GM19043 (cell line): ENCODE measurements around the gene OR13J1.
"Not testable (repeated sequence)": the region's sequence is repeated elsewhere in the genome, so short reads cannot be mapped to it uniquely, and the experiment has no call there.

Experiments
- ATAC-seq: cut with Tn5 transposase; IDR thresholded peaks from one replicate; pipeline ENCODE4 v1.9.1; 2021; ENCODE audit warnings: low read depth; ENCODE audit not compliant: unreplicated experiment

The OR13J1 gene, protein sequence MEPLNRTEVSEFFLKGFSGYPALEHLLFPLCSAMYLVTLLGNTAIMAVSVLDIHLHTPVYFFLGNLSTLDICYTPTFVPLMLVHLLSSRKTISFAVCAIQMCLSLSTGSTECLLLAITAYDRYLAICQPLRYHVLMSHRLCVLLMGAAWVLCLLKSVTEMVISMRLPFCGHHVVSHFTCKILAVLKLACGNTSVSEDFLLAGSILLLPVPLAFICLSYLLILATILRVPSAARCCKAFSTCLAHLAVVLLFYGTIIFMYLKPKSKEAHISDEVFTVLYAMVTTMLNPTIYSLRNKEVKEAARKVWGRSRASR

DNA sequence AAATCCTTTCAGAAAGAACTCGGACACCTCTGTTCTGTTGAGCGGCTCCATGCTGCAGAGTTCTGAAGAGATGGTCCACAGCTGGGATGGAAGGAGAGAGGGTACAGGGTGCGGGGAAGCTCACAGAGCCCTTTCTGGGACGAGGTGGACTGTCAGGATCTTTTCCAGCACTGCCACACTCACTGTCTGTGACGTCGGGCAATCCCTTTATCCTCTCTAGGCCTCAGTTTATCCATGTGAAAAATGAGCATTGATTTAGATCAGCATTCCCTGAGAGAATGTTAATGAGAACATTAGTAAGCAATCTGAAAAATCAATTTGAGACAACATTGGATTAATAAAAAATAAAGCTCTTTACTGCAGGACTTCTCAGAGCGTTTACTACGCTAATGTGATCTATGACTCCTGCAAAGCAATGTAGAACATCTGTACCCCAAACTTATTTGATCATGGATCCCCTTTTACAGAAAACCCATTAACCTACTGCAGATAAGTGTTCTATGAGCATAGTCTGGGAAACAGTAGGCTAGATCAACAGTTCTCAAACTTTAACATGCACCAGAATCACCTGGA, at the start of gene OR13J1:
OR13J1 (minus strand) TSS at position 51 of the 573 bp plus-strand sequence; CDS start at position 51, 0 bp downstream.
- ATAC-seq = no peak

DNA sequence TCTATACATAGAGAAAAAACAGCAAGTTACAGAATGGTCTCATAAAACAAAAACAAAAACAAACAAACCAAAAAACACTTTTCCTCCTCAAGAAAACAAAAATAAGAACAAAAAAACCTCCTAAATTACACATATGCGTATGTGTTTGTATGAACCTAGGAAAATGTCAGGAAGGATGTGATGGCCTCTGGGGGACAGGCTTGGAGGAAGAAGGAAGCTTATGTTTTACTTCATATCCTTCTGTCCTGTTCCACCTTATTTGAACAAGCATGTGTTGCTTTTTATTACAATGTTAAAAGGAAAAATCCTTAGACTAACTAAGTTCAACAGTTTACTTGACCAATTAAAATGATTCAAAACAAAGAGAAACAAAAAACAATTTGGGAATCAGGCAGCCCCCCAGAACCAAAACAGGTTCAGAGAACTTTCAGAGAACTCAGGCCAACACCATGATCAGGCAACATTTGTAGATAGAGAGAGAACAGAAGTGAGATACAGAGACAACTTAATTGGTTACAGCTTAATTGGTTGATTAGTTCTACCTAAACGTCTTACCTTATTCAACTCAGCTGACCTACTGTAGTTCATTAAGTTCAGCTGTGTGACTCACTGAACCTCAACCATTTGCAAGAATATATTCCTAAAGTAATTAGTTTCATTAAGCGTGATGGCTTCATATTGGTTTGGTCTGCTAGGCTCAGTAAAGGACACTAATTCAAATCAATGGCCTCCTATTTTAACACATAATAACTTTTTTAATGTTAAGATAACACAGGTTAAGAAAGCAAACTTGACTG, 49.2 kb upstream of the OR13J1 start:
- no peak for ATAC-seq

DNA sequence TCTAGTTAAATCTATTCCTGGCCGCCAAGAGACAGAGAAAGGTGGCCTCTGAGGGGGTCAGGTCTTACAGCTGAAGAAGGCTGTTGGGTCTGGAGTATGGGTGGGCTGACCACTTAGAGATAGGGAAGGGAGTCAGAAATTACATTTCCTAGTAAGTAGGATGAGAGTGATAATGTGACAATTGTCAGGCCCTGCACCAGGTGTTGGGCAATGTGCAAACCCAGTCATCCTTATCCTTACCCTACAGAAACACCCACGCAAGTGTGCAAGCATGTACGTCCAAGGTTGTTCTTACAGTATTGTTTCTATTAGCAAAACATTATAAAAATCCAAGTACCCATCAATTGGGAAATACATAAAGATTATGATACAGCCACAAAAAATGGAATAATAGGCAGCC, 48.6 kb upstream of the OR13J1 start:
- no peak for ATAC-seq

DNA sequence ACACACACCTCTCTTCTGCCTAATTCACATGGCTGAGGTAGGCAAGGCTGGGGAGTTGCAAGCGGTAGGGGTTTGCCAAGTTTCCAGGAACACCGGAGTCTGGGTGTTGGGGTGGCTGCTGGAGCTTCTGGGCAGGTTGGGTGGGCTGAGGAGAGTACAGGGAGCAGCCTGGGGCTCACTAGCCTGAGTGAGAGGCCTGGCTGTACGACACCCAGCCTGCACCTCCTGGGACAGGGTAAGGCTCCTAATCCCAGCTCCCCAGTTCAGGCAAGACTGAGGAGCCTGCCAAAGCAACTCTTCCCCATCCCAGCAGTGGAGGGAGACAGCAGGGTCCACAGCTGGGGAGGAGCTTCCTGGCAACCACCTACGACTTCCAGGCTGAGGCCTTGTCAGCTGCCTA, 47.1 kb upstream of the OR13J1 start:
- no peak for ATAC-seq

DNA sequence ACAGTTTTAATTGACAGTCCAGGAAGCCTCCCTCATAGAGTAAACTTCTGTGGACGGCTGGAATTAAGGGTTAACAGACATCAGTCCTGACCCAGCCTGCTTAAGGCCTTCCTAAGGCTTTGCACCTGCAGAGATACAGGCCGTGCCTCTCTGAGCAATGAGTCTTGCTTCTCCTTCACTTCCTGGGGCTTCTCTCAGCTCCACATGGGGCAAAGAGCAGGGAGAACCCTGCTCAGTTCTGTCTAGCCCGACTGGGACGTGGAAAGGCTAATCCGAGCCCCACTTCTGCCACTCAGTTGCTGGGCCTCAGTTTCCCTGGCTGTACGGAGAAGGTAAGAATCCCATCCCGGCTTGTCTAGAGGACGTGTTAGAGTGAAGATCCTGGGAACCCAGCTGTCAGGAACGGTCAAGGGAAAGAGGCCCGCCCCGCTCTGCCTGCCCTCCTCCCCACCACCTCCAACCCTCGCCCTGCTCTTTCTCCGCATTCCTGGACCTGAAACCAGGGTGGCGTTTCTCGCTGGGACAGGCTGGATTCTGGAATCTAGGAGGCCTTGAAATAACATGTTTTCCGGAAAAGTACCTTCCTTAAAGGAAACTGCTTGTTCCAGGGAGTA, 45.6 kb upstream of the OR13J1 start:
- no peak for ATAC-seq

DNA sequence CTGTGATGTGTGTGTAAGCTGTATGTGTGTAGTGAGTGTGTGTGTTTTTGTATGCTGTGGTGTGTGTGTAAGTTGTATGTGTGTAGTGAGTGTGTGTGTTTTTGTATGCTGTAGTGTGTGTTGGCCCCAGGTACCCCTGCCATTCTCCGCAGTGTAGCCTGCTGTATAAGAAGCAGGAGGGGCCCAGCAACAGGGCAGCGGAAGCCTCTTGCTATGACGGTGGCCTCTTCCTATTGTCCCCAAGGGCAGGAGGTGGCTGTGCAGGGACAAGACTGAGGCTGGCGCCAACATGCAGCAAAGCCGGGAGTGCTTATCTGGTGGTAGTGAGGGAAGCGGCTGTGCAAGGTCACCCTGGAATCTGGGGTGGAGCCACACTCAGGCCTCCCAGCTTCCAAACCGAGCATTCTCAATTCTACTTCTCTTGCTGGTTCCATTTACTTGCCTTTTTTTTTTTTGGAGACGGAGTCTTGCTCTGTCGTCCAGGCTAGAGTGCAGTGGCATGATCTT, 44.2 kb upstream of the OR13J1 start:
- ATAC-seq = no peak

DNA sequence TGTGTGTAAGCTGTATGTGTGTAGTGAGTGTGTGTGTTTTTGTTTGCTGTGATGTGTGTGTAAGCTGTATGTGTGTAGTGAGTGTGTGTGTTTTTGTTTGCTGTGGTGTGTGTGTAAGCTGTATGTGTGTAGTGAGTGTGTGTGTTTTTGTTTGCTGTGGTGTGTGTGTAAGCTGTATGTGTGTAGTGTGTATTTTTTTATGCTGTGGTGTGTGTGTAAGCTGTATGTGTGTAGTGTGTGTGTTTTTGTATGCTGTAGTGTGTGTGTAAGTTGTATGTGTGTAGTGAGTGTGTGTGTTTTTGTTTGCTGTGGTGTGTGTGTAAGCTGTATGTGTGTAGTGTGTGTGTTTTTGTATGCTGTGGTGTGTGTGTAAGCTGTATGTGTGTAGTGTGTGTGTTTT, 43.2 kb upstream of the OR13J1 start:
- ATAC-seq = not testable (repeated sequence)

DNA sequence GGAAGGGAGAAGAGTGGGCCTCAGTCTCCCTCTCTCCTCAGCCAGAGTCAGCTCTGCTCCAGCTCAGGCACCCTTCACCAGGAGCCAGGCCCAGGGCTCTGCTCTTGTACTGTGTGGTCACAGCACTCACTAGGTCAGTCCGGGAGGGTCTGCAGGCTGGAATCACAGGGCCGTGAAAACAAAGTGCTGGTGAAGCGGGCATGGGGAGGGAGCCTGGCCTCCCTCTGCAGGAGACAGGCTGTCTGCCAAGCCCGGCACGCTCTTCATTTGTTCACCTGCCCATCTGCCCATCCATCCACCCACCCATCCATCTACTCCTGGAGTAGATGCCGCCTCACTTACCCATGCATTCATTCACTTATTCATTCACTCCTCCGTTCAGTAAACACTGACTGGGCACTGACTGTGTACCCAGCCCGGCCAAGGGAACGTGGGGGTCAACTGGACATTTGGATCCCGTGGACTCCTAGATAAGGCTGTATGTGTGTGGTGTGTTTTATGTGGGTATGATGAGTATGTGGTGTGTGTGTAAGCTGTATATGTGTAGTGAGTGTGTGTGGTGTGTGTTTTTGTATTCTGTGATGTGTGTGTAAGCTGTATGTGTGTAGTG, 42.7 kb upstream of the OR13J1 start:
- ATAC-seq = no peak

DNA sequence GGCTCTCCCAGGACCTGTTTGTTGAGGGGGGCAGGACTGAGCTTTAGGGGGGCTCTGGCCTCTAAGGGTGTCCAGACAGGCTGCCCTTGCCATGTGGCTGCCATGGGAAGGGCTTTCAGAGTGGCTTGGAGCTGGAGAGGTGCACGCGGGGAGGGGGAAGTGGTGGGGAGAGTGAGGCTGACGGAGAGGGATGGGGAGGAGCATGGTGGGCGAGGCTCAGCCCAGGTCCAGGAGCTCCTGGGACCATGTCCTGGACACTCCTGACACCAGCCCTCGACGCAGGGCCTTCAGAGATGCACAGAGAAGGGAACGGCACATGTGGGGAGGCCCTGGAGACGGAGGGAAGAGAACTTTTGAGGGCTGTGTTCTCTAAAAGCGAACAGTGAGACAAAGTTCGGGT, 41.5 kb upstream of the OR13J1 start:
- ATAC-seq = no peak

DNA sequence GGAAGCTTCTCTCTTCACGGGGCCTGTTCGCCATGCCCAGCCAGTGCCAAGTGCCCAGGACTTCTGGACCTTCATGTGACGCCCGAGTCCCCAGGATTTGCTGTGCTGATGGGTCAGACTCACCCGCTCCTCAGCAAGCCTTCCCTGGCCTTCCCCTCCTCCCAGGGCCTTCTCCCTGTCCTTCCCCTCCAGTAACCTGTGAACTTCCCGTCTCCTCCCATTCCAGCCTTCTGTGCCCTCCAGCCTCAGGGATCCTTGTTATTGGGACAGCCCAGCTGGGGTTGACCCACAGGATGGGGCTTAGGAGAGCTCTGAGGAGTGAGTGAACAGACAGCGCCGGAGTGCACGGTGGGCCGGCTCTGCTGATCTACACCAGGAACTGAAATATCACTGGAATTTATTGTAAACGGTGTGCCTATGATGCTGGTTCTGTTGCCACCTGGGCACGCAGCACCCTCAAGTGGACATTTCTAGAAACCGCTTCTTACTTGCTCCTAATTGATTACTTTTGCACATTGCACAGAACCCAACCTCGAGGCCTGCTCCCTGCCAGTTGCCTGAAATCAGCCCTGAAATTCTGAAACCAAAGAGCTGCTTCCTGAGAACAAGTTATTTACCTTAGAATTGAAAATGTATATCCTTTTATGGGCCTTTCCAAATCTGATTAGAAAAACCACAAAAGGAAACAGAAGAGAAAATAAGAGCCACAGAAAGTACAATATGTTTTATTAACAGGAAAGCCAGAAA, 40.6 kb upstream of the OR13J1 start:
- no peak for ATAC-seq

DNA sequence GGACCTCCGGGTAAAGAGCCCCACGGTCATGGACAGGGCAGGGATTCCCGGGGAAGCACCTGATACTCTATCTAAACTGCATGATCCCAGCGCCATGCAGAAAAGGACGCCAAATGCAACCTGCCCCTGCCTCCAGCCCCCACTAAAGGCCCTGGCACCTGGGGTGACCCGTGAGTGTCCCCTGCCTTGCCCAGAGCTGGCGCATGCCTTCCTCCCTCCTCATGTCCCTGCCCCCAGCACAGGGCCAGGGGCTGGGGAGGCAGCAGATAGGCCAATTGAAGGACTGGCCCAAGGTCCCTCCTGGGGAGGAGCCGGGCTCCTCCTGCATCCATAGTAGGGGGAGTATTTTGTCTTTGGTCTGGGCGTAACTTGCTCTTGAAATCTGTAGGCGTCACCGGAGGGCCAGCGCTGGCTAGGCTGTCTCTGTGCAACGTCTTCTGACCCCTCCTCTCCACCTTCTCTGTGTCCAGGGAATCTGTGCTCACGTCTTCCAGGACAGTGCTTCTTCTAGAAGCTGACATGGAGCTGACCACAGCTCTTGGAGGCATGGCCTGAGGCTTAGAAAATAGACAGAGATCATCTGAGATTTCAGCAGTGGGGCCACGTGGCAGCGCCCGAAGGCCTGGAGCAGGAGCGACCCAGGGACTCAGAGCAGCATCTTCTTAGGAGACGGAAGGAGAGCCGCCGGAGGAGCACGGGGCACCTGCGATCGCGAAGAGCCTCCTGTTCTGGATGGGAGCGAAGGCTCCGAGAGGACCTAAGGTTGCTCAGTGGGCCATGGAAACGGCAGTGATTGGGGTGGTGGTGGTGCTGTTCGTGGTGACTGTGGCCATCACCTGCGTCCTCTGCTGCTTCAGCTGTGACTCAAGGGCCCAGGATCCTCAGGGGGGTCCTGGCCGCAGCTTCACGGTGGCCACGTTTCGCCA, 39.7 kb upstream of the OR13J1 start:
- no peak for ATAC-seq

DNA sequence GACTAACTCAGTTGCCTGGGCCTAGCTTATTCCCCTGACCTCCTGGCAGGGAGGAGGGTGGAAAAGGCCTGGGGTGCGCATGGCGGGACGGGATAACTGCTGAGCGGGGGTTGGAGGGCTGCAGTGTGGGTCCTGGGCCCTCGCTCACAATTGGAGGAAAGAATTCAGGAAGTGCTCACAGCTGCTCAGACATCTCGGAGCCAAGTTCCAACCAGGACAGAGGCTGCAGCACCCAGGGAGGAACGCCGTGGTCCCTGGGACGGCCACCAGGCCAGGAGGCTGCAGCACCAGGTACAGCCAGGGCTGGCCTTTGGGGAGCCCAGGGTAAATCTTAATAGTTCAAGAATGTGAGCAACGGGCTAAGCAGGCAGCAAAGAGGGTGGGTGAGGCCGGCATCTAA, 39.1 kb upstream of the OR13J1 start, which contains the start of gene SPAAR:
SPAAR (plus strand) TSS at position 217 of the 400 bp plus-strand sequence. CDS start 974 bp downstream, outside the sequence.
- ATAC-seq = no peak

DNA sequence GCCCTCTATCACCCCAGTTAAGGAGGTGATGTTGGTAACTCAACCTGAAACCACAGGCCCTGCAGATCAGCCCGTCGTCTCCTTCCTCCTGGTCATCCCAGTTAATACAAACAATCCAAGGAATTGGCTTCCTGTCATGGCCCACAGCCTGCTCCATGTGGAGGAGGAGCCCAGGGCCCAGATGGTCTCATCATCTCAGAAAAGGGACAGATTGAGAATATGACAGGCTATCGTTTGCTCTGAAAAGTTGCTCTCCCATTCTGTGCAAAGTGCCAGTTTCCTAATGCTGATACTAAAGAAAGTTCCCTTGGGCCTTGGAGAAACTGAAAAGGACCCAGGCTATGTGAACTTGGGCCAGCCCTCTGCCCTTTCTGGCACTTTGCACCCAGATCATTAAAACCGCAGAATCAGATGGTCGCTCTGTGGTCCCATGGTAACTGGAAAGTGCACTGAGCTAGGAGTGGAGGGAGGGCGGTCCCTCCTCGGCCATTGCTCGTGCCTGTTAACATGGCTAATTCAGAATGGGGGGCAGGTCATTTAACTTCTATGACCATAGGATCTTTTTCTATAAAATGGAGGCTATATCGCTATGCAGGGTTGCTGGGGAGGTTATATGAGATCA, 38.4 kb upstream of the OR13J1 start:
- ATAC-seq = no peak

DNA sequence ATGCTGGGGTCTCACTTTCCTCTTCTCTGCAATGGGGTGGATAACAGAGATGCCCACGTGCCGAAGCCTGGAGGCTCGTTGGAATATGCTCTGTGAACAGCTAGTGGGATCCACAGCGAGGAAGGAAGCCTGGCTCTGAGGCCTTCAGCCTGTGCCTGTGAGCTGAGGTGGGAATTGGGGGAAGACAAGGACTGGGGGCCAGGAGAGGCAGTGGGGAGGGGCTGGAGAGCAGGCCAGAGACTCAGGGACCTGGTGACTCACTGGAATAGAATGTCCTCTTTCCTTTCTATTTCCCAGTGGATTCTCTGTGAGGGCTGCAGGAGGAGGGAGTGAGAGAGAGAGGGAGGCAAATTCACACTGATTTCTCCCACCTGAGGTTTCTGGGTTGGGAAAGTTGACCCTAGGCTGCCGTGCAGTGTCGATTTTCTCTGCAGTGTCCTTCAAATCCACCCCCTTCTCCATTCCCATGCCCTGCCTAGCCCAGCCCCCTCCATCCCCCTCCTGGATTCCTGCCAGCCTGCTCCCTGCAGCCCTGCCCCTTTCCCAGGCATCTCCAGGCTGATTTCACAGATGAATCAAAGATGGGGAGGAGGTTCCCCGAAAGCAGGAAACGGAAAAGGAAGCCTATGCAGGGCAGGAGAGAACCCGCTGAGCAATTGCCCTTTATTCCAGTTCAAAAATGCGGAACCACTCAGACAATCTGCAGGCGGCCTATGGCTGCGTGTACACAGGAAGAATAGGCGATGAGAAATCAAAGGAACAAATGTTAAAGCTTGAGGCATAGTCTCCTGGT, 37.7 kb upstream of the OR13J1 start:
- no peak for ATAC-seq

DNA sequence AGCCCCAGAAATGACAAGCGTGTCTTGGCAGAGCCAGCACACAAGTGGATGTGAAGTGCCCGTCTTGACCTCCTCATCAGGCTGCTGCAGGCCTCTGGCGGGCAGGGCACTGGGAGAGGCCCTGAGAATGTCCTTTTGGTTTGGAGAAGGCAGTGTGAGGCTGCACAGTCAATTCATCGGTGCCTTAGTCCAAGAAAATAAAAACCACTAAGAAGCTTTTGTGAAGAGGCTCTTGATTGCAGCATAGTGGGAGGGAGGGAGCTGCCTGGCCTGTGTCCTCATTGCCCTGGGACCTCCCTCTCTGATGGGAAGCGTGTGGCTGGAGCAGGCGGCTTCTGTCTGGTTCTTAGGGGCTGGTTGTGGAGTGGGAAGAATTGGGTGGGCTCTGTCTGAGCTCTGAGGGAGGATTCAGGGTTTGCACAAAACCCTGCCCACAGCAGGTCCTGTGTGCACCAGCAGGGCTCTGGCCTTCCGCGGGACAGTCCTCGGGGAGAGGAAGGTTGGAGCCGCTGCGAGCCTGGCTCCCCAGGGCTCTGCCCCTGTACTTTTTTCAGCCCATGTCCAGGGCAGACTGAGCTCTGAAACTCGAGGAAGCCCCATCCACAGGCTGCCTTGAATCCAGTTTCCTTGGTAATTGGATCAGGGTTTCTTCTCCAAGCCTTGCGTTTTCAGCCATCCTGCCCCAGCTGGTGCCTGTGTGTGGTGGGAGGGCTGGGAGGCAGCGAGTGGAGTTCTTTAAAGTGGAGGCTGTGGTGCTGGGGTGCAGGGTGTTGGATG, 36.9 kb upstream of the OR13J1 start:
- no peak for ATAC-seq

DNA sequence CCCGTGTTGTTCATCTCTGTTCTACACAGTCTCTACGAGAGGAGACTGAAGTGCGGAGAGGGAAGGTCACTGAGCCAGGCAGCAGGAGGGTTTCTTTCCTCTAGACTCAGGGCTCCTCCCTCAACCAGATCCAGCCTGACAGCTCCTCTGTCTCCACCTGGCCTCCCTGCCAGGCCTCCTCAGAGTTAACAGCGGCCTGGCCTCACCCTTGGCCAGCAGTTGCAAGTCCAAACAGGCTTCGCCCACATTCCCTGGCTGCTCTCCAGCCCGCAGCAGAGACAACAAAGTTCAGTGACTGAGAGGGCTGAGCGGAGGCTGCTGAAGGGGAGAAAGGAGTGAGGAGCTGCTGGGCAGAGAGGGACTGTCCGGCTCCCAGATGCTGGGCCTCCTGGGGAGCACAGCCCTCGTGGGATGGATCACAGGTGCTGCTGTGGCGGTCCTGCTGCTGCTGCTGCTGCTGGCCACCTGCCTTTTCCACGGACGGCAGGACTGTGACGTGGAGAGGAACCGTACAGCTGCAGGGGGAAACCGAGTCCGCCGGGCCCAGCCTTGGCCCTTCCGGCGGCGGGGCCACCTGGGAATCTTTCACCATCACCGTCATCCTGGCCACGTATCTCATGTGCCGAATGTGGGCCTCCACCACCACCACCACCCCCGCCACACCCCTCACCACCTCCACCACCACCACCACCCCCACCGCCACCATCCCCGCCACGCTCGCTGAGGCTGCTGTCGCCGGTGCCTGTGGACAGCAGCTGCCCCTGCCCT, 35.9 kb upstream of the OR13J1 start, which contains the start of gene HRCT1:
HRCT1 (plus strand) TSS at position 291 of the 768 bp plus-strand sequence; CDS start at position 377, 86 bp downstream.
- ATAC-seq = no peak
